OCI-LY7 (cell line): ENCODE measurements around the gene GPR153. TPM values are rescaled to one million over a fixed set of nuclear protein-coding genes. Genes with fewer than 3 reads are reported as not detected.
"Not testable (repeated sequence)": the region's sequence is repeated elsewhere in the genome, so short reads cannot be mapped to it uniquely, and the experiment has no call there.

Experiments used
- BruUV-seq: library from RNA; stranded (reverse); fragments of 400-500 nt; replicated peaks from 2 replicates; lab custom pipeline; 2021; lab: Mats Ljungman, UMichigan
- CTCF ChIA-PET: fragments of 300-600 bp; sonication (Branson Sonifier 250); formaldehyde crosslinking; loops from one replicate; lab custom pipeline; 2022; ENCODE audit warnings: antibody characterized with exemption; ENCODE audit not compliant: unreplicated experiment; lab: Charles Lee
- POLR2A ChIA-PET: fragments of 300-600 bp; sonication (Branson Sonifier 250); formaldehyde crosslinking; loops from one replicate; lab custom pipeline; 2022; ENCODE audit warnings: antibody characterized with exemption; lab: Charles Lee
- DNase-seq: peaks from one replicate; pipeline ENCODE4 v3.0.0-alpha.2; 2015; ENCODE audit warnings: low spot score
- H2AFZ ChIP-seq: fragments of 200-600 bp; sonication (generic), shearing (Covaris generic); 2 replicates; pipeline ENCODE4 v1.6.1; 2014; ENCODE audit warnings: mild to moderate bottlenecking, antibody characterized with exemption, low read length, moderate library complexity
- H3K27ac ChIP-seq: fragments of 200-600 bp; sonication (generic); 2 replicates; pipeline ENCODE4 v1.5.1; 2014; ENCODE audit warnings: mixed run types, low read depth, mild to moderate bottlenecking, moderate library complexity, low read length, inconsistent platforms; ENCODE audit not compliant: poor library complexity, severe bottlenecking
- H3K36me3 ChIP-seq: fragments of 200-600 bp; sonication (generic); 2 replicates; pipeline ENCODE4 v1.6.1; 2014; ENCODE audit warnings: mild to moderate bottlenecking, antibody characterized with exemption, low read length, moderate library complexity, mixed read lengths; ENCODE audit not compliant: insufficient read depth
- H3K4me1 ChIP-seq: fragments of 200-600 bp; sonication (generic); 2 replicates; pipeline ENCODE4 v1.5.1; 2014; ENCODE audit warnings: mild to moderate bottlenecking, low read length; ENCODE audit not compliant: insufficient read depth, poor library complexity, severe bottlenecking
- H3K4me2 ChIP-seq: fragments of 200-600 bp; sonication (generic); 2 replicates; pipeline ENCODE4 v1.6.1; 2014; ENCODE audit warnings: mild to moderate bottlenecking, low read length
- H3K4me3 ChIP-seq: fragments of 200-600 bp; sonication (generic); 2 replicates; pipeline ENCODE4 v1.5.1; 2014; ENCODE audit warnings: mild to moderate bottlenecking, low read depth, low read length; ENCODE audit not compliant: poor library complexity, severe bottlenecking
- H3K79me2 ChIP-seq: fragments of 200-600 bp; sonication (generic); 2 replicates; pipeline ENCODE4 v1.6.1; 2016; ENCODE audit warnings: low read depth, mild to moderate bottlenecking, low read length, moderate library complexity, mixed read lengths; ENCODE audit not compliant: insufficient read depth
- H3K9me2 ChIP-seq: fragments of 200-600 bp; sonication (generic); 2 replicates; pipeline ENCODE4 v1.6.1; 2016; ENCODE audit warnings: mild to moderate bottlenecking, low read length, mixed read lengths; ENCODE audit not compliant: insufficient read depth
- H3K9me3 ChIP-seq: fragments of 200-600 bp; sonication (generic); 2 replicates; pipeline ENCODE4 v1.6.1; 2014; ENCODE audit warnings: mild to moderate bottlenecking, mixed run types, low read length, mixed read lengths
- H4K20me1 ChIP-seq: fragments of 200-600 bp; sonication (generic); 2 replicates; pipeline ENCODE4 v1.6.1; 2014; ENCODE audit warnings: mild to moderate bottlenecking, antibody characterized with exemption, low read length, moderate library complexity, mixed read lengths; ENCODE audit not compliant: insufficient read depth
- EZH2phosphoT487 ChIP-seq: fragments of 200-600 bp; sonication (generic); IDR thresholded peaks from 2 replicates; pipeline ENCODE4 v1.6.1; 2018; ENCODE audit warnings: low read depth, borderline replicate concordance, mild to moderate bottlenecking, mixed run types, antibody characterized with exemption, low read length, moderate library complexity, mixed read lengths
- intact Hi-C: fragments of 100-400 bp; cut with micrococcal nuclease; formaldehyde crosslinking; loops from one replicate; pipeline ENCODE4 v1.10.0; 2022; ENCODE audit not compliant: unreplicated experiment
- total RNA-seq, 2 experiments: library from RNA; depleted of rRNA in 1 of 2; stranded (reverse); fragments of >200 nt in 1 of 2; shearing (Covaris generic) in 1 of 2; gene quantifications; 2 replicates each; pipeline ENCODE4 v1.2.3, GENCODE V29; 2014 to 2022
- TF ChIP-seq, protein P1 (sequence below): fragments of 200-600 bp; sonication (generic); conservative IDR thresholded peaks from 2 replicates; pipeline ENCODE4 v1.5.1; 2014; ENCODE audit warnings: mild to moderate bottlenecking, antibody characterized with exemption, low read length, moderate library complexity, mixed read lengths

Gene GPR153
- total RNA-seq, 2 experiments from 2014 or later: not detected

DNA sequence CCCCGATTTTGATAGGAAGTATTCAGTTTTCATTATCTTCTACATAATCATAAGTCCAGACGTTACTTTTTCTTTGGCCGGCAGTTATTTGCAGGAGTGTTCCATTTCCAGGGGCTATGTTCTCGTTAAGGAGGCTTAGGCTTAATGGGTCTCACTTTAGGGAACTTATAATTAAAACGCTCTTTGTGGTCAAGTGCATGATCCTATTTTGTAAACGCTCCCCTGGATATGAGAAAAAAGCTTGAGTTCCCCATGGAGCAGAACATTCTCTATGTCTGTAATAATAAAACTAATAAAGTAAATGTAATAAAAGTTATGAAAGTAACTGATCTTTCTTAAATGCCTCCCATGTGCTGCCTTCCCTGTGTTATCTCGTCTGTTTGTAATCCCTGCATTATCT is 48.7 kb upstream of the GPR153 start:
- no peak for DNase-seq
- H3K79me2 ChIP-seq: no peaks in the 10 kb centered on the region
- no peak overlapping the region for H3K4me2 ChIP-seq
- TF ChIP-seq, protein P1, sequence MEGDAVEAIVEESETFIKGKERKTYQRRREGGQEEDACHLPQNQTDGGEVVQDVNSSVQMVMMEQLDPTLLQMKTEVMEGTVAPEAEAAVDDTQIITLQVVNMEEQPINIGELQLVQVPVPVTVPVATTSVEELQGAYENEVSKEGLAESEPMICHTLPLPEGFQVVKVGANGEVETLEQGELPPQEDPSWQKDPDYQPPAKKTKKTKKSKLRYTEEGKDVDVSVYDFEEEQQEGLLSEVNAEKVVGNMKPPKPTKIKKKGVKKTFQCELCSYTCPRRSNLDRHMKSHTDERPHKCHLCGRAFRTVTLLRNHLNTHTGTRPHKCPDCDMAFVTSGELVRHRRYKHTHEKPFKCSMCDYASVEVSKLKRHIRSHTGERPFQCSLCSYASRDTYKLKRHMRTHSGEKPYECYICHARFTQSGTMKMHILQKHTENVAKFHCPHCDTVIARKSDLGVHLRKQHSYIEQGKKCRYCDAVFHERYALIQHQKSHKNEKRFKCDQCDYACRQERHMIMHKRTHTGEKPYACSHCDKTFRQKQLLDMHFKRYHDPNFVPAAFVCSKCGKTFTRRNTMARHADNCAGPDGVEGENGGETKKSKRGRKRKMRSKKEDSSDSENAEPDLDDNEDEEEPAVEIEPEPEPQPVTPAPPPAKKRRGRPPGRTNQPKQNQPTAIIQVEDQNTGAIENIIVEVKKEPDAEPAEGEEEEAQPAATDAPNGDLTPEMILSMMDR: no peak
- TF ChIP-seq EZH2phosphoT487: no peak
- CTCF ChIA-PET: no interaction called here
- POLR2A ChIA-PET: no interaction called here
- H3K4me3 ChIP-seq: no peak overlapping the region
- no peak overlapping the region for H2AFZ ChIP-seq
- no peaks in the 10 kb centered on the region for H3K4me1 ChIP-seq
- BruUV-seq: no TSS peak
- intact Hi-C loops: no loop called here
- no peak overlapping the region for H3K27ac ChIP-seq
- H3K36me3 ChIP-seq: no peaks in the 10 kb centered on the region; the same call in 1 of the 2 replicates
- H4K20me1 ChIP-seq: no peaks in the 10 kb centered on the region
- H3K9me3 ChIP-seq: no peaks in the 10 kb centered on the region
- H3K9me2 ChIP-seq: no peaks in the 10 kb centered on the region

DNA sequence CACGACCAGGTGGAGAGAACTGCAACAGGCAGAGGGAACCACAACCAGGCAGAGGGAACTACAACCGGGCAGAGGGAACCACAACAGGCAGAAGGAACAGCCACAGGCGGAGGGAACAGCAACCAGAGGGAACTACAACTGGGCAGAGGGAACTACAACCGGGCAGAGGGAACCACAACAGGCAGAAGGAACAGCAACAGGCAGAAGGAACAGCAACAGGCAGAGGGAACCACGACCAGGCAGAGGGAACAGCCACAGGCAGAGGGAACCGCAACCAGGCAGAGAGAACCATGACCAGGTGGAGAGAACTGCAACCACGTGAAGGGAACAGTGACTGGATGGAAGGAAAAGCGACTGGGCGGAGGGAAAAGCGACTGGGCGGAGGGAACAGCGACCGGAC is 47.6 kb upstream of the GPR153 start:
- no peaks in the 10 kb centered on the region for H3K4me1 ChIP-seq
- H3K9me3 ChIP-seq: no peaks in the 10 kb centered on the region
- intact Hi-C loops: no loop called here
- ChIA-PET CTCF (no interaction called here), POLR2A (no interaction called here)
- no peak overlapping the region for H3K27ac ChIP-seq
- no peaks in the 10 kb centered on the region for H4K20me1 ChIP-seq
- no peak for DNase-seq
- no TSS peak for BruUV-seq
- no peaks in the 10 kb centered on the region for H3K9me2 ChIP-seq
- H3K79me2 ChIP-seq: no peaks in the 10 kb centered on the region
- H3K4me2 ChIP-seq: no peak overlapping the region
- H3K36me3 ChIP-seq: no peaks in the 10 kb centered on the region; the same call in 1 of the 2 replicates
- H3K4me3 ChIP-seq: no peak overlapping the region
- TF ChIP-seq, protein P1: no peak
- no peak for TF ChIP-seq EZH2phosphoT487
- no peak overlapping the region for H2AFZ ChIP-seq

DNA sequence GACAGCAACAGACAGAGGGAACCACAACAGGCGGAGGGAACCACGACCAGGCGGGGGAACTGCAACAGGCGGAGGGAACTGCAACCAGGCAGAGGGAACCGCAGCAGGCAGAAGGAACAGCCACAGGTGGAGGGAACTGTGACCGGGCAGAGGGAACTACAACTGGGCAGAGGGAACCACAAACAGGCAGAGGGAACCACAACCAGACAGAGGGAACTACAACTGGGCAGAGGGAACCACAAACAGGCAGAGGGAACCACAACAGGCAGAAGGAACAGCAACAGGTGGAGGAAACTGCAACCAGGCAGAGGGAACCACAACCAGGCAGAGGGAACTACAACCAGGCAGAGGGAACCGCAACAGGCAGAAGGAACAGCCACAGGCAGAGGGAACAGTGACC is 46.8 kb upstream of the GPR153 start:
- intact Hi-C loops, POLR2A ChIA-PET: not testable (repeated sequence)

More for the DNA sequence above, 46.8 kb upstream of the GPR153 start:
- DNase-seq, H2AFZ ChIP-seq, H3K9me3 ChIP-seq, H3K27ac ChIP-seq, H3K4me3 ChIP-seq, BruUV-seq, H3K79me2 ChIP-seq, H3K4me2 ChIP-seq, H4K20me1 ChIP-seq, H3K4me1 ChIP-seq, H3K9me2 ChIP-seq, CTCF ChIA-PET, H3K36me3 ChIP-seq: not testable (repeated sequence)
